SK-N-SH treated with all-trans-retinoic acid at 6 μM for 48 hours (cell line): ENCODE measurements around the gene RBL1.

Experiments used
- ARNTL ChIP-seq: fragments of 450-650 bp; formaldehyde crosslinking; IDR thresholded peaks from 2 replicates; pipeline ENCODE4 v1.5.0; 2020; ENCODE audit warnings: low read depth, mild to moderate bottlenecking, moderate library complexity, borderline replicate concordance
- BACH2 ChIP-seq: fragments of 250-450 bp; sonication (Bioruptor Pico); IDR thresholded peaks from 2 replicates; pipeline ENCODE4 v1.9.0; 2021; ENCODE audit warnings: mild to moderate bottlenecking, borderline replicate concordance
- PPARA ChIP-seq: fragments of 250-450 bp; sonication (Bioruptor Pico); IDR thresholded peaks from 2 replicates; pipeline ENCODE4 v1.5.0; 2020; ENCODE audit warnings: mild to moderate bottlenecking, borderline replicate concordance
- RARB ChIP-seq: fragments of 250-450 bp; sonication (Bioruptor Pico); IDR thresholded peaks from 2 replicates; pipeline ENCODE4 v1.8.0; 2021; ENCODE audit warnings: mild to moderate bottlenecking, moderate library complexity
- TCF4 ChIP-seq: fragments of 250-450 bp; sonication (Bioruptor Pico); IDR thresholded peaks from 2 replicates; pipeline ENCODE4 v1.8.0; 2021; ENCODE audit warnings: mild to moderate bottlenecking, moderate library complexity, borderline replicate concordance
- TOX ChIP-seq: fragments of 250-450 bp; sonication (Bioruptor Pico); IDR thresholded peaks from 2 replicates; pipeline ENCODE4 v1.8.0; 2021; ENCODE audit warnings: mild to moderate bottlenecking, moderate library complexity, borderline replicate concordance
- ZNF565 ChIP-seq: fragments of 450-650 bp; formaldehyde crosslinking; conservative IDR thresholded peaks from 2 replicates; pipeline ENCODE4 v1.5.0; 2020; ENCODE audit warnings: low read depth, mild to moderate bottlenecking, moderate library complexity
- TF ChIP-seq, protein P1 (sequence below): fragments of 250-450 bp; sonication (Bioruptor Pico); IDR thresholded peaks from 2 replicates; pipeline ENCODE4 v1.5.1; 2021; ENCODE audit warnings: mild to moderate bottlenecking, moderate library complexity
- TF ChIP-seq, protein P2 (sequence below): fragments of 250-450 bp; sonication (Bioruptor Pico); IDR thresholded peaks from 2 replicates; pipeline ENCODE4 v1.5.1; 2020; ENCODE audit warnings: low read depth, mild to moderate bottlenecking, moderate library complexity
- TF ChIP-seq, protein P3 (sequence below): fragments of 250-450 bp; sonication (Bioruptor Pico); IDR thresholded peaks from 2 replicates; pipeline ENCODE4 v1.8.0; 2020; ENCODE audit warnings: mild to moderate bottlenecking, moderate library complexity, borderline replicate concordance

DNA sequence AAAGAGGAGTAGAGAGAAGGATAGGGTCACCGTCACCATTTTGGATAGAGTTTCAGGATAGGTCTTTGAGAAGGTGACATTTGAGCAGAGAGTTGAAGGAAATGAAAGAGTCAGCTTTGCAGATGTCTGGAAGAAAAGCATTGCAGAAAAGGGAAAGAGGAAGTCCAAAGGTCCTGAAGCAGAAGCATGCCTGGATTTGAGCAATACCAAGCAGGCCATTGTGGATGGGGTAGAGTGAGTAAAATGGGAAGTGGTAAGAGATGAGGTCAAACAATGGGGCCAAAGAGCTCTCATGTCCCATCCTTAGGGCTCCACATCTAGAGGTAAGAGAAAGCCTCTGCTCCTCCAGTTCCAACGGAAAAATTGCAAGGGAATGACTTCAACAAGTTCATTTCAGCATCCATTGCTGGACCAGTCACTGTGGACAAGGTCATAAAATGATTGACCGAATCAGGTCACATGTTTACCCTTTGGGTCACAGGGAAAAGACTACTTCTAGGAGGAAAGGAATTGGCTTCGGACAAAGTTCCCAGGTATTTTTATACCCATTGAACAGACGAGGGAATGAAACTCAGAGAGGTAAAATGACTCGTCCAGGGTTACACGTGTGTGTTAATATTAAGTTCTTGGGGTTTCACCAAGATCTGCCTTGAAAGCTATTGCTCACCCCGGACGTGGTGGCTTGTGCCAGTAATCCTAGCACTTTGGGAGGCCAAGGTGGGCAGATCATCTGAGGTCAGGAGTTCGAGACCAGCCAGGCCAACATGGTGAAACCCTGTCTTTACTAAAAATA lies 137.7 kb downstream of the RBL1 start:
- TF ChIP-seq ZNF565 (CRISPR knock-in tag) (no peak), TOX (CRISPR knock-in tag) (no peak), BACH2 (CRISPR knock-in tag) (no peak), RARB (CRISPR knock-in tag) (no peak), TCF4 (CRISPR knock-in tag) (no peak), PPARA (CRISPR knock-in tag) (no peak), ARNTL (CRISPR knock-in tag) (no peak)
- TF ChIP-seq, protein P1, sequence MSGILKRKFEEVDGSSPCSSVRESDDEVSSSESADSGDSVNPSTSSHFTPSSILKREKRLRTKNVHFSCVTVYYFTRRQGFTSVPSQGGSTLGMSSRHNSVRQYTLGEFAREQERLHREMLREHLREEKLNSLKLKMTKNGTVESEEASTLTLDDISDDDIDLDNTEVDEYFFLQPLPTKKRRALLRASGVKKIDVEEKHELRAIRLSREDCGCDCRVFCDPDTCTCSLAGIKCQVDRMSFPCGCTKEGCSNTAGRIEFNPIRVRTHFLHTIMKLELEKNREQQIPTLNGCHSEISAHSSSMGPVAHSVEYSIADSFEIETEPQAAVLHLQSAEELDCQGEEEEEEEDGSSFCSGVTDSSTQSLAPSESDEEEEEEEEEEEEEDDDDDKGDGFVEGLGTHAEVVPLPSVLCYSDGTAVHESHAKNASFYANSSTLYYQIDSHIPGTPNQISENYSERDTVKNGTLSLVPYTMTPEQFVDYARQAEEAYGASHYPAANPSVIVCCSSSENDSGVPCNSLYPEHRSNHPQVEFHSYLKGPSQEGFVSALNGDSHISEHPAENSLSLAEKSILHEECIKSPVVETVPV (CRISPR knock-in tag): no peak
- TF ChIP-seq, protein P2, sequence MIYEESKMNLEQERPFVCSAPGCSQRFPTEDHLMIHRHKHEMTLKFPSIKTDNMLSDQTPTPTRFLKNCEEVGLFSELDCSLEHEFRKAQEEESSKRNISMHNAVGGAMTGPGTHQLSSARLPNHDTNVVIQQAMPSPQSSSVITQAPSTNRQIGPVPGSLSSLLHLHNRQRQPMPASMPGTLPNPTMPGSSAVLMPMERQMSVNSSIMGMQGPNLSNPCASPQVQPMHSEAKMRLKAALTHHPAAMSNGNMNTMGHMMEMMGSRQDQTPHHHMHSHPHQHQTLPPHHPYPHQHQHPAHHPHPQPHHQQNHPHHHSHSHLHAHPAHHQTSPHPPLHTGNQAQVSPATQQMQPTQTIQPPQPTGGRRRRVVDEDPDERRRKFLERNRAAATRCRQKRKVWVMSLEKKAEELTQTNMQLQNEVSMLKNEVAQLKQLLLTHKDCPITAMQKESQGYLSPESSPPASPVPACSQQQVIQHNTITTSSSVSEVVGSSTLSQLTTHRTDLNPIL (CRISPR knock-in tag): no peak
- TF ChIP-seq, protein P3, sequence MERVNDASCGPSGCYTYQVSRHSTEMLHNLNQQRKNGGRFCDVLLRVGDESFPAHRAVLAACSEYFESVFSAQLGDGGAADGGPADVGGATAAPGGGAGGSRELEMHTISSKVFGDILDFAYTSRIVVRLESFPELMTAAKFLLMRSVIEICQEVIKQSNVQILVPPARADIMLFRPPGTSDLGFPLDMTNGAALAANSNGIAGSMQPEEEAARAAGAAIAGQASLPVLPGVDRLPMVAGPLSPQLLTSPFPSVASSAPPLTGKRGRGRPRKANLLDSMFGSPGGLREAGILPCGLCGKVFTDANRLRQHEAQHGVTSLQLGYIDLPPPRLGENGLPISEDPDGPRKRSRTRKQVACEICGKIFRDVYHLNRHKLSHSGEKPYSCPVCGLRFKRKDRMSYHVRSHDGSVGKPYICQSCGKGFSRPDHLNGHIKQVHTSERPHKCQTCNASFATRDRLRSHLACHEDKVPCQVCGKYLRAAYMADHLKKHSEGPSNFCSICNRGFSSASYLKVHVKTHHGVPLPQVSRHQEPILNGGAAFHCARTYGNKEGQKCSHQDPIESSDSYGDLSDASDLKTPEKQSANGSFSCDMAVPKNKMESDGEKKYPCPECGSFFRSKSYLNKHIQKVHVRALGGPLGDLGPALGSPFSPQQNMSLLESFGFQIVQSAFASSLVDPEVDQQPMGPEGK (CRISPR knock-in tag): no peak
